GM12878 (cell line): ENCODE results near the gene EP300. TPM values are rescaled to one million over a fixed set of nuclear protein-coding genes. Genes with fewer than 3 reads are reported as not detected.

Experiments used
- BHLHE40 ChIP-seq, 2 experiments: fragments of 450-650 bp in 1 of 2; IDR thresholded peaks; 2 replicates each; pipeline ENCODE4 v1.6.1; 2011 to 2017; ENCODE audit warnings: low read depth in 2 of 2, borderline replicate concordance in 1 of 2, improper control_type of control experiment in 1 of 2, low read length in 1 of 2, mild to moderate bottlenecking in 1 of 2
- BMI1 ChIP-seq: fragments of 450-650 bp; IDR thresholded peaks from 2 replicates; pipeline ENCODE4 v1.6.1; 2016; ENCODE audit warnings: mild to moderate bottlenecking, moderate library complexity, borderline replicate concordance
- CBX3 ChIP-seq: fragments of 200-600 bp; sonication (generic); IDR thresholded peaks from 2 replicates; pipeline ENCODE4 v1.6.1; 2016; ENCODE audit warnings: low read depth, borderline replicate concordance
- CEBPB ChIP-seq, 2 experiments: fragments of 150-350 bp in 1 of 2; IDR thresholded peaks; 2 replicates each; pipeline ENCODE4 v1.6.1; 2012 to 2014; ENCODE audit warnings: low read depth in 2 of 2, low read length in 2 of 2, borderline replicate concordance in 1 of 2, inconsistent platforms in 1 of 2
- IRF4 ChIP-seq: IDR thresholded peaks from 2 replicates; pipeline ENCODE4 v1.6.1; 2011; ENCODE audit warnings: low read depth, low read length
- KLF5 ChIP-seq: fragments of 450-650 bp; IDR thresholded peaks from 2 replicates; pipeline ENCODE4 v1.6.1; 2014; ENCODE audit warnings: mild to moderate bottlenecking; ENCODE audit not compliant: partially characterized antibody
- MXI1 ChIP-seq: fragments of 150-350 bp; IDR thresholded peaks from 2 replicates; pipeline ENCODE4 v1.6.1; 2011; ENCODE audit warnings: low read depth, mild to moderate bottlenecking, inconsistent platforms, low read length, improper control_type of control experiment
- RFX5 ChIP-seq: IDR thresholded peaks from 2 replicates; pipeline ENCODE4 v1.6.1; 2011; ENCODE audit warnings: low read depth, low read length, improper control_type of control experiment
- polyA plus RNA-seq, 11 experiments: library from polyadenylated mRNA; depleted of rRNA in 4 of 11; unstranded in 6 of 11; stranded (reverse) in 5 of 11; fragments of >200 nt; fragmentation: Nextera tagmentation in 4 of 11; fragmentation: Illumina TruSeq in 1 of 11; extraction: Ambion mirVana in 4 of 11; extraction: Trizol in 1 of 11; gene quantifications; 1 replicate in 1 of 11; 2 replicates in 10 of 11; pipeline versions ENCODE4 v1.2.1 to v1.2.3, GENCODE V29; 2011 to 2016; ENCODE audit warnings: inconsistent platforms in 2 of 11, missing spikeins in 2 of 11, low read depth in 1 of 11
- total RNA-seq, 4 experiments: library from RNA; depleted of rRNA in 3 of 4; stranded (reverse); fragments of >200 nt in 3 of 4; fragmentation: Illumina TruSeq in 1 of 4; extraction: Trizol in 1 of 4; gene quantifications; 2 replicates each; pipeline versions ENCODE4 v1.2.1 to v1.2.3, GENCODE V29; 2013 to 2021
- TF ChIP-seq, protein P1 (sequence below): IDR thresholded peaks from 2 replicates; pipeline ENCODE4 v1.6.1; 2011; ENCODE audit warnings: borderline replicate concordance, low read depth, mild to moderate bottlenecking, moderate library complexity, mixed read lengths, low read length; ENCODE audit not compliant: insufficient read depth; ENCODE audit errors: extremely low read length
- TF ChIP-seq, protein P2 (sequence below): fragments of 450-650 bp; IDR thresholded peaks from 2 replicates; pipeline ENCODE4 v1.6.1; 2017; ENCODE audit warnings: borderline replicate concordance

The EP300 gene
- total and polyA plus RNA-seq, 10 of the 15 experiments (the other 5 are each of a cell fraction or from before 2014, with no cell fraction given) = 5.5 to 48.5 (median 23.6) TPM

GRCh38 chr22:41197038-41197972, 104.9 kb downstream of the EP300 start (continued):
- TF ChIP-seq, protein P1, sequence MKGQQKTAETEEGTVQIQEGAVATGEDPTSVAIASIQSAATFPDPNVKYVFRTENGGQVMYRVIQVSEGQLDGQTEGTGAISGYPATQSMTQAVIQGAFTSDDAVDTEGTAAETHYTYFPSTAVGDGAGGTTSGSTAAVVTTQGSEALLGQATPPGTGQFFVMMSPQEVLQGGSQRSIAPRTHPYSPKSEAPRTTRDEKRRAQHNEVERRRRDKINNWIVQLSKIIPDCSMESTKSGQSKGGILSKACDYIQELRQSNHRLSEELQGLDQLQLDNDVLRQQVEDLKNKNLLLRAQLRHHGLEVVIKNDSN = peak; percentile 90
- no peak for TF ChIP-seq KLF5
- TF ChIP-seq MXI1 = peak; percentile 21; the same call in 1 of the 2 replicates
- TF ChIP-seq CBX3 = no peak
- no peak for TF ChIP-seq BMI1
- TF ChIP-seq BHLHE40 (IDR thresholded peaks at IDR 0.05; ENCODE audit: borderline replicate concordance in 1 of 2, low read depth in 2 of 2, low read length in 1 of 2) = peak in 1 of 2 experiments; percentile 70; a peak in 2 of 4 replicates
- TF ChIP-seq IRF4 = no peak
- TF ChIP-seq, protein P2, sequence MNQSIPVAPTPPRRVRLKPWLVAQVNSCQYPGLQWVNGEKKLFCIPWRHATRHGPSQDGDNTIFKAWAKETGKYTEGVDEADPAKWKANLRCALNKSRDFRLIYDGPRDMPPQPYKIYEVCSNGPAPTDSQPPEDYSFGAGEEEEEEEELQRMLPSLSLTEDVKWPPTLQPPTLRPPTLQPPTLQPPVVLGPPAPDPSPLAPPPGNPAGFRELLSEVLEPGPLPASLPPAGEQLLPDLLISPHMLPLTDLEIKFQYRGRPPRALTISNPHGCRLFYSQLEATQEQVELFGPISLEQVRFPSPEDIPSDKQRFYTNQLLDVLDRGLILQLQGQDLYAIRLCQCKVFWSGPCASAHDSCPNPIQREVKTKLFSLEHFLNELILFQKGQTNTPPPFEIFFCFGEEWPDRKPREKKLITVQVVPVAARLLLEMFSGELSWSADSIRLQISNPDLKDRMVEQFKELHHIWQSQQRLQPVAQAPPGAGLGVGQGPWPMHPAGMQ = no peak
- no peak for TF ChIP-seq RFX5
- no peak for TF ChIP-seq CEBPB (IDR thresholded peaks at IDR 0.05; ENCODE audit: borderline replicate concordance in 1 of 2, low read depth in 2 of 2, low read length in 2 of 2)
